ENCODE measurements around the gene MGAT5B. TPM values are rescaled to one million over a fixed set of nuclear protein-coding genes. Genes with fewer than 3 reads are reported as not detected.

Gene MGAT5B
- total and polyA plus RNA-seq, 7 donors: 0.16 to 0.83 (median 0.51) TPM; not detected in 2

GRCh38 chr17:76993651-76994050 is 125.4 kb downstream of the MGAT5B start:
- Histone ChIP-seq H3K27ac (no peak overlapping the region), H3K4me3 (no peak overlapping the region), H3K4me1 (no peaks in the 10 kb centered on the region), H3K36me3 (no peaks in the 10 kb centered on the region), H3K9me3 (no peaks in the 10 kb centered on the region), H3K27me3 (peaks cover 0 to 24% (median under 1%) of the 10 kb centered on the region in 3 donors)
- no peak for DNase-seq
- intact Hi-C loops (cut with DNase I): no loop called here
- TF ChIP-seq POLR2A (IDR thresholded peaks at IDR 0.05) (no peak), EP300 (IDR thresholded peaks at IDR 0.05) (no peak), POLR2AphosphoS5 (IDR thresholded peaks at IDR 0.05) (no peak), CTCF (IDR thresholded peaks at IDR 0.05) (no peak)
- WGBS, 2 donors: 45 to 58% methylated on average over 5 of the region's 5 CpGs

- Histone ChIP-seq H3K9me3 (no peaks in the 10 kb centered on the region), H3K4me3 (no peak overlapping the region), H3K27ac (no peak overlapping the region), H3K36me3 (no peaks in the 10 kb centered on the region), H3K4me1 (no peaks in the 10 kb centered on the region), H3K27me3 (peaks cover 0 to 29% (median 6%) of the 10 kb centered on the region in 3 donors)
- intact Hi-C loops (cut with DNase I): no loop called here
- 34 to 47% methylated on average over 6 of the region's 6 CpGs for WGBS, 2 donors
- TF ChIP-seq CTCF (IDR thresholded peaks at IDR 0.05): no peak
- no peak for TF ChIP-seq POLR2A (IDR thresholded peaks at IDR 0.05)
- TF ChIP-seq EP300 (IDR thresholded peaks at IDR 0.05): no peak
- TF ChIP-seq POLR2AphosphoS5 (IDR thresholded peaks at IDR 0.05): no peak
- DNase-seq: no peak
Measured at GRCh38 chr17:76994237-76994637, 126.0 kb downstream of the MGAT5B start.

GRCh38 chr17:76995387-76996105 is 127.3 kb downstream of the MGAT5B start:
- TF ChIP-seq POLR2A (IDR thresholded peaks at IDR 0.05) (no peak), POLR2AphosphoS5 (IDR thresholded peaks at IDR 0.05) (no peak), EP300 (IDR thresholded peaks at IDR 0.05) (no peak), CTCF (IDR thresholded peaks at IDR 0.05) (no peak)
- peaks cover 0 to 37% (median 7%) of the 10 kb centered on the region in 3 donors for H3K27me3 ChIP-seq
- no peaks in the 10 kb centered on the region for H3K36me3 ChIP-seq
- H3K9me3 ChIP-seq: no peaks in the 10 kb centered on the region
- no peak overlapping the region for H3K4me3 ChIP-seq
- DNase-seq: no peak
- no peak overlapping the region for H3K27ac ChIP-seq
- H3K4me1 ChIP-seq: no peaks in the 10 kb centered on the region
- WGBS, 2 donors: 47 to 58% methylated on average over 11 of the region's 11 CpGs
- intact Hi-C loops (cut with DNase I): no loop called here

GRCh38 chr17:76996741-76997694 is 128.8 kb downstream of the MGAT5B start:
- no peak overlapping the region for H3K27ac ChIP-seq
- TF ChIP-seq POLR2A (IDR thresholded peaks at IDR 0.05) (no peak), POLR2AphosphoS5 (IDR thresholded peaks at IDR 0.05) (no peak), CTCF (IDR thresholded peaks at IDR 0.05) (no peak), EP300 (IDR thresholded peaks at IDR 0.05) (no peak)
- 72 to 79% methylated on average over 16 of the region's 16 CpGs for WGBS, 2 donors
- H3K27me3 ChIP-seq: peaks cover 0 to 49% (median 7%) of the 10 kb centered on the region in 3 donors
- intact Hi-C loops (cut with DNase I): no loop called here
- H3K36me3 ChIP-seq: no peaks in the 10 kb centered on the region
- no peak for DNase-seq
- H3K9me3 ChIP-seq: no peaks in the 10 kb centered on the region
- no peaks in the 10 kb centered on the region for H3K4me1 ChIP-seq
- H3K4me3 ChIP-seq: no peak overlapping the region

Data from sigmoid colon (tissue), 7 donors.